Central memory CD8-positive, alpha-beta T cell (primary cell): ENCODE data around the gene CD247.

ENCODE experiments used
- ATAC-seq: fragments of 150-1000 bp; cut with Tn5 transposase; replicated peaks from 2 replicates; pipeline ENCODE4 v1.10.0; 2022; ENCODE audit warnings: mild to moderate bottlenecking, moderate FRiP score, moderate number of reproducible peaks; ENCODE audit not compliant: poor library complexity, severe bottlenecking; ENCODE audit errors: extremely low read depth
- DNase-seq, 2 donors: peaks; one replicate each; pipeline ENCODE4 v3.0.0; 2021; ENCODE audit warnings: low spot score in 2 of 2
- H3K27ac Mint-ChIP-seq: one replicate; pipeline ENCODE4 v1.8.0; 2022; ENCODE audit warnings: low read depth, mild to moderate bottlenecking, moderate library complexity, mixed read lengths
- H3K27me3 Mint-ChIP-seq: one replicate; pipeline ENCODE4 v1.8.0; 2022; ENCODE audit warnings: mixed read lengths
- H3K36me3 Mint-ChIP-seq: one replicate; pipeline ENCODE4 v1.8.0; 2022; ENCODE audit warnings: mild to moderate bottlenecking, moderate library complexity, mixed read lengths; ENCODE audit not compliant: insufficient read depth
- H3K4me1 Mint-ChIP-seq: one replicate; pipeline ENCODE4 v1.8.0; 2022; ENCODE audit warnings: mixed read lengths
- H3K4me3 Mint-ChIP-seq: one replicate; pipeline ENCODE4 v1.8.0; 2022; ENCODE audit warnings: mild to moderate bottlenecking, moderate library complexity, mixed read lengths
- H3K9me3 Mint-ChIP-seq: one replicate; pipeline ENCODE4 v1.8.0; 2022; ENCODE audit warnings: mixed read lengths

The CD247 gene

DNA sequence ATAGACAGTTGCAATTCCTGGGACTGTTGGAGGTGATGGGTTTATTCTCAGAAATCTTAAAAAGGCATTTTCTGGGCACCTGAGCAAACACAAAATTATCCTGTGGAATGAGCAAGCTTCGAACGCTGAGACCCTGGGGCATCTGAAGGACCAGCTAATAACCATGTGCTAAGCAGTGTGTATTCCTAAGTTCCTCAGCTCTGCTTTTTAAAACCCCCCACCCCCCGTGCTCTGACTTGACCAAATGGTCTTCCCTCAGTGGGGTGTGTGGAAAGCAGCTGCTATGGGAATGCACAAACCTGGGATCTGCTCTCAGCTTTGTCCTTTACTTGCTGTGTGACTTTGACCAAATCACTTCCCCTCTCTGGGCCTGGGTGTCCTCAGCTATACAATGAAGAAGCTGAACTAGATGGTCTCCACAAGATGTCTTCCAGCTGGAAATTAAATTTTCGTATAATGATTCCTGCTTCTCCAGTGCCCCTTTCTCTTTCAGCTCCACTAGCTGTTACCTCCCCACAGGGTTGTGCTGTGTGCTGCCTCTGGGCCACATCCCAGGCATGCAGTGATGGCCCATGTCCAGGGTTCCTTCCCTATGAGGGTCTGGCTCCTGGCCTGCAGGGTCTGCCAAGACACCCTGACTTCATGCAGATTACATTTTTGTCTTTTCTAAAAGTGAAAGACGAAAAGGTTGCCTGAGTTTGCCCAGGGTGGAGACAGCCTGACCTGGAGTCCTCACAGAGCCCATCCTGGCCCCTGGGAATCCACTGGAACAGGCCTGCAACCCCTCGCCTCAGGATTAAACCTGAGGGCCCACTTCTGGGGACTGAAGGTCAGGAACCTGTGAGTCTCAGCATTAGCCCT is 14.9 kb upstream of the CD247 start:
- Mint-ChIP-seq H3K4me1 (no peaks in the 10 kb centered on the region), H3K4me3 (no peak overlapping the region), H3K27ac (no peak overlapping the region), H3K36me3 (no peaks in the 10 kb centered on the region), H3K27me3 (no peaks in the 10 kb centered on the region), H3K9me3 (no peaks in the 10 kb centered on the region)
- ATAC-seq (no peak), DNase-seq (no peak)

- Mint-ChIP-seq H3K36me3 (no peaks in the 10 kb centered on the region), H3K9me3 (no peaks in the 10 kb centered on the region), H3K4me1 (no peaks in the 10 kb centered on the region), H3K27ac (no peak overlapping the region), H3K4me3 (no peak overlapping the region), H3K27me3 (no peaks in the 10 kb centered on the region)
- ATAC-seq (no peak), DNase-seq (no peak)
Observed at GRCh38 chr1:167532375-167532774, 14.0 kb upstream of the CD247 start.

- H3K27me3 Mint-ChIP-seq = no peaks in the 10 kb centered on the region
- H3K4me3 Mint-ChIP-seq = no peak overlapping the region
- no peaks in the 10 kb centered on the region for H3K9me3 Mint-ChIP-seq
- no peak for DNase-seq
- H3K4me1 Mint-ChIP-seq = no peaks in the 10 kb centered on the region
- ATAC-seq = no peak
- H3K27ac Mint-ChIP-seq = no peak overlapping the region
- H3K36me3 Mint-ChIP-seq = no peaks in the 10 kb centered on the region
Observed at GRCh38 chr1:167529829-167530474, 11.6 kb upstream of the CD247 start.

DNA sequence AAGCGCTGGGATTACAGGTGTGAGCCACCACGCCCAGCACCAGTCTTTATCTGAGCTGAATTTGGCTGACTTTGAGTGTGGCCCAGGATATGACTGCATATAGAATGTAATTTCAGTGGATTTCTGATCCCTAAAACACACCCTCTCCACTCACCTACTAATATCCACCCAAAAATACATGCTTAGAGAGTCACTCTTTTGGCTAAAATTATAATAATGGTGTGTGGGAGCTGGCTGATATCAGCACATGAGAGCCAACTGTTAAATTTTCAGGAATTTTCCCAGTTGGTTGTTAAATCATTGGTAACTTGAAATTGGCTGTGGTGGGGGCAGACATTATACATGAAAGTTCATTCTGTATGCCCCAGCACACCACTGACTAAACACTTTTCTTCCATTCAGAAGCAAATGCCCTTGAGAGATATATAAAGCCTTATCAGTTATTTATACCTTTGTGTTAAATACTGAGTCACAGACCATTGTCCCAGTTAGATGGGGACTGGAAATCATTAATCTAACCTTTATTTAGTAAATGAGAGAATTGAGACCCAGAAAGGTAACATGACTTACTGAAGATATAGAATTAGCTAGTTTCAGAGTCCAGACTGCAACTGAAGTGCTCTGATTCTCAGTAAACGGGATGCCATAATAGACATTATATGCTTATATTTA is 9.9 kb upstream of the CD247 start:
- Mint-ChIP-seq H3K27ac (no peak overlapping the region), H3K9me3 (no peaks in the 10 kb centered on the region), H3K27me3 (no peaks in the 10 kb centered on the region), H3K36me3 (no peaks in the 10 kb centered on the region), H3K4me3 (no peak overlapping the region), H3K4me1 (no peaks in the 10 kb centered on the region)
- DNase-seq (no peak), ATAC-seq (no peak)

- Mint-ChIP-seq H3K27me3 (no peaks in the 10 kb centered on the region), H3K27ac (no peak overlapping the region), H3K4me3 (no peak overlapping the region), H3K36me3 (no peaks in the 10 kb centered on the region), H3K9me3 (no peaks in the 10 kb centered on the region), H3K4me1 (no peaks in the 10 kb centered on the region)
- ATAC-seq (no peak), DNase-seq (no peak)
Observed at GRCh38 chr1:167526667-167527383, 8.5 kb upstream of the CD247 start.

DNA sequence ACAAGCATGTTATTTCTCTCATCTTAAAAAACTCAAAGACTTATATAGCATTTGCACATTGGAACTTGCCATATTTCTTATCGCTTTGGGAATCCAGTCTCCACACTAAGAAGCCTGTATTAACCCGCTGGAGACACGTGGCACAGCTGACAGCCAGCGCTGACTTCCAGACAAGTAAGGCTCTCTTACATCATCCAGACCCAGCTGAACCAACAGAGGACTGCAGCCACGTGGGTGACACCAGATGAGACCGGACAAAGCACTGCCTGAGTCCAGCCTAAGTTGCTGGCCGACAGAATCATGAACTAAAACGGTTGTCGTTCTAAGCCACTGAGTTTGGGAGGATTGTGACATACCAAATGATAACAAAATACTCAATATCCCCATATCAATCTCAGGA is 6.3 kb upstream of the CD247 start:
- Mint-ChIP-seq H3K27me3 (no peaks in the 10 kb centered on the region), H3K27ac (no peak overlapping the region), H3K36me3 (no peaks in the 10 kb centered on the region), H3K9me3 (no peaks in the 10 kb centered on the region), H3K4me1 (peaks cover 4% of the 10 kb centered on the region), H3K4me3 (no peak overlapping the region)
- ATAC-seq (no peak), DNase-seq (no peak)

DNA sequence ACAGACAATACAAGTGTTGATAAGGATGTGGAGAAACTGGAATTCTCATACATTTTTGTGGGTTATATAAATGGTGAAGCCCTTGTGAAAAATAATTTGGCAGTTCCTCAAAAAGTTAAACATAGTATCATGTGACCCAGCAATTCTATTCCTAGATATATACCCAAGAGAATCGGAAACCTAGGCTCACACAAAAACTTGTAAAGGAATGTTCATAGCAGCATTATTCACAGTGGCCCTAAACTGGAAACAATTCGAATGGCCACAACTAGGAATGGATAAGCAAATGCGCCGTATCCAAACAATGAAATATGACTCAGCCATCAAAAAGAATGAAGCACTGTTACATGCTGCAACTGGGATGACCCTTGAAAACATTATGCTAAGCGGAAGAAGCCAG is 3.9 kb upstream of the CD247 start:
- H3K4me1 Mint-ChIP-seq = peaks cover 15% of the 10 kb centered on the region
- H3K4me3 Mint-ChIP-seq = no peak overlapping the region
- H3K27me3 Mint-ChIP-seq = no peaks in the 10 kb centered on the region
- H3K9me3 Mint-ChIP-seq = no peaks in the 10 kb centered on the region
- no peak for DNase-seq
- peaks cover 16% of the 10 kb centered on the region for H3K36me3 Mint-ChIP-seq
- ATAC-seq = no peak
- H3K27ac Mint-ChIP-seq = no peak overlapping the region

DNA sequence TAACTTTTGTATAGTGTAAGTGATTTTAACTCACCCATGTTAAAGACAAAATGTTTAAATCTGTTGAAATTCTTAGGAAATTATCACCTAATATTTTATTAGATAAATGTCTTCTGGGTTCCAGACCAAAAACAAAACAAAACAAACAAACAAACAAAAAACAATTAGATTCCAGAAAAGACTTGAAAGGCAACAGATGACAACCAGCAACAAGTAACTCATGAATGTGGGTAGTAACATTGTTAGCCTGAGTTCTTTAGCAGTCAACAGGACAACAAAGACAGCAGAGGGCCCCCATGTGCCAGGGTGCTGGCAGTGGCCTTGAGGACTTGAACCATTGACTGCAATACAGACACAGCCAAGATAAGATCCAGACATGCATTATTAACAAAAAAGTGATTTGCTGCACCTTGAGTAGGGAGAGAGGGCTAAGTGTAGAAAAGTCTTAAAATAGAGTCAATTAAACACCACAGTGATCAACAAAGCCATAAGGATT is 2.4 kb upstream of the CD247 start:
- Mint-ChIP-seq H3K36me3 (peaks cover 31% of the 10 kb centered on the region), H3K9me3 (no peaks in the 10 kb centered on the region), H3K4me1 (peaks cover 30% of the 10 kb centered on the region), H3K4me3 (no peak overlapping the region), H3K27ac (no peak overlapping the region), H3K27me3 (no peaks in the 10 kb centered on the region)
- no peak for ATAC-seq
- no peak for DNase-seq

DNA sequence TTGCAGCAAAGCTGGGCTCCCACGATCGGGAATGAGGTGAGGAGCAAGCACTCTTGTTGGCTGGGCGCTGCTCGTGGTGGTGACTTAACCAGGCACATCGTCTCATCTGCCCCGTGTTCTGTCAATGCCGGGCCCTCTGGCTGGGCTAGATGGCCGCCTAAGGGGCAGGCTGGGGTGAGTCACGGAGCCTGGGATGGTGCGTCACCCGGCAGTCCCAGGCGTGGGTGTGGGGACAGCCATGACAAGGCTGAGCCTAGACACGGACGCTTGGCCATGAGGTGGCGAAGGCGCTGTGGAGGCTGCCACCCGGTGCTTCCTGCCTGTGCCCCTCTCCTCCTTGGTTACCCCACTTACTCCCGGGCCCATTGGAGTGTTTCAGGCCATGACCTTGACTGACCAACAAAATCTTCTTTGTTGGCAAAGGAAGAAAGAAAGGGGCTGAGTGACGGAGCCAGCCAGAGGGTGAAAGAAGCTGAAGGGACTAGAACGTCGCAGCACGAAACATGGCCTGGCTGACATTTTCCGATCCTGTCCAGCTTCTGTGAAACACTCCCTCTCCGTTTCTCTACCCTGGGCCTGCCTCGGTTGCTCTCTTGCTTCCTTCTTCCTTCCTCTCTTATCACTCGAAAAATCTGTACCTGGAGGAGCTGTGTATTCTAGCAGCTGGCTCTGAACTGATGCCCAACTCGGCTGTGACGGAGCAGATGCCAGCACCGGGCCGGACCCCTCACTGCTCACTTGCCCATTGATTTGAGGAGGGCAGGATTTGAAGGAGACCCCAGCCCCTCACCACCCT is 596 bp downstream of the CD247 start:
- H3K9me3 Mint-ChIP-seq = no peaks in the 10 kb centered on the region
- H3K27me3 Mint-ChIP-seq = no peaks in the 10 kb centered on the region
- peaks cover 39% of the 10 kb centered on the region for H3K36me3 Mint-ChIP-seq
- peak overlapping the region; percentile 99 for H3K4me3 Mint-ChIP-seq
- H3K27ac Mint-ChIP-seq = peak overlapping the region; percentile 98
- peak; percentile 62 to 71 for DNase-seq
- peaks cover 45% of the 10 kb centered on the region for H3K4me1 Mint-ChIP-seq
- ATAC-seq = peak; percentile 85

GRCh38 chr1:167516404-167517388 is 1.6 kb downstream of the CD247 start:
- peak overlapping the region; percentile 99 for H3K4me3 Mint-ChIP-seq
- DNase-seq (peak in 1 of 2 donors; percentile 25), ATAC-seq (peak; percentile 3)
- no peaks in the 10 kb centered on the region for H3K27me3 Mint-ChIP-seq
- peaks cover 48% of the 10 kb centered on the region for H3K36me3 Mint-ChIP-seq
- H3K27ac Mint-ChIP-seq = peak overlapping the region; percentile 98
- H3K4me1 Mint-ChIP-seq = peaks cover 56% of the 10 kb centered on the region
- H3K9me3 Mint-ChIP-seq = no peaks in the 10 kb centered on the region

- Mint-ChIP-seq H3K4me1 (peaks cover 60% of the 10 kb centered on the region), H3K27ac (peak overlapping the region; percentile 98), H3K9me3 (no peaks in the 10 kb centered on the region), H3K4me3 (peak overlapping the region; percentile 99), H3K27me3 (no peaks in the 10 kb centered on the region), H3K36me3 (peaks cover 49% of the 10 kb centered on the region)
- no peak for DNase-seq
- no peak for ATAC-seq
Observed at GRCh38 chr1:167515893-167516321, 2.4 kb downstream of the CD247 start.
